HG03095 (cell line): Measurements from ENCODE around the gene CHP1.
"Not testable (repeated sequence)": the region's sequence is repeated elsewhere in the genome, so short reads cannot be mapped to it uniquely, and the experiment has no call there.

ENCODE experiments used
- ATAC-seq: cut with Tn5 transposase; IDR thresholded peaks from one replicate; pipeline ENCODE4 v1.9.1; 2021; ENCODE audit warnings: moderate library complexity; ENCODE audit not compliant: unreplicated experiment

CHP1 gene

GRCh38 chr15:41230650-41231421, at the start of gene CHP1, which contains the start of gene EXD1:
Gene CHP1 (plus strand): TSS chr15:41231268. CDS start chr15:41231383, 115 bp downstream.
Gene EXD1 (minus strand): TSS chr15:41230757. CDS start chr15:41226575, 4,182 bp downstream.
- peak; percentile 95 for ATAC-seq

GRCh38 chr15:41182266-41182665, 48.8 kb upstream of the CHP1 start:
- no peak for ATAC-seq

- no peak for ATAC-seq
Observed at GRCh38 chr15:41183581-41183980, 47.5 kb upstream of the CHP1 start.

- no peak for ATAC-seq
Observed at GRCh38 chr15:41194444-41194843, 36.6 kb upstream of the CHP1 start.

GRCh38 chr15:41199470-41199869, 31.6 kb upstream of the CHP1 start:
- ATAC-seq = no peak

DNA sequence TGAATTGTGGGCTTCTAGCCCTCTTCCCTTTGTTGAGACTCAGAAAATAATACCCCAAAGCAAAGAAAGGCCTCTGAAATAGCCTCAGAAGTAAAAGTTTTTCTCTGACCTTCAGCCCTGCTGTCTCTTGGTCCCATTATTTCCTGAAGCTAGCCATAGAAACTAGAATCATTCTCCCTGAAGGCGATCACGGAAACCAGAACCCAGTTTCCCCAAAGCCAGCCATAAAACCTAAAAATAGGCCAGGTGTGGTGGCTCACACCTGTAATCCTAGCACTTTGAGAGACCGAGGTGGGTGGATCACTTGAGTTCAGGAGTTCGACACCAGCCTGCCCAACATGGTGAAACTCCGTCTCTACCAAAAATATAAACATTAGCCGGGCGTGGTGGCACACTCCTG, 27.7 kb upstream of the CHP1 start:
- no peak for ATAC-seq

GRCh38 chr15:41205315-41205714, 25.8 kb upstream of the CHP1 start:
- ATAC-seq = no peak

DNA sequence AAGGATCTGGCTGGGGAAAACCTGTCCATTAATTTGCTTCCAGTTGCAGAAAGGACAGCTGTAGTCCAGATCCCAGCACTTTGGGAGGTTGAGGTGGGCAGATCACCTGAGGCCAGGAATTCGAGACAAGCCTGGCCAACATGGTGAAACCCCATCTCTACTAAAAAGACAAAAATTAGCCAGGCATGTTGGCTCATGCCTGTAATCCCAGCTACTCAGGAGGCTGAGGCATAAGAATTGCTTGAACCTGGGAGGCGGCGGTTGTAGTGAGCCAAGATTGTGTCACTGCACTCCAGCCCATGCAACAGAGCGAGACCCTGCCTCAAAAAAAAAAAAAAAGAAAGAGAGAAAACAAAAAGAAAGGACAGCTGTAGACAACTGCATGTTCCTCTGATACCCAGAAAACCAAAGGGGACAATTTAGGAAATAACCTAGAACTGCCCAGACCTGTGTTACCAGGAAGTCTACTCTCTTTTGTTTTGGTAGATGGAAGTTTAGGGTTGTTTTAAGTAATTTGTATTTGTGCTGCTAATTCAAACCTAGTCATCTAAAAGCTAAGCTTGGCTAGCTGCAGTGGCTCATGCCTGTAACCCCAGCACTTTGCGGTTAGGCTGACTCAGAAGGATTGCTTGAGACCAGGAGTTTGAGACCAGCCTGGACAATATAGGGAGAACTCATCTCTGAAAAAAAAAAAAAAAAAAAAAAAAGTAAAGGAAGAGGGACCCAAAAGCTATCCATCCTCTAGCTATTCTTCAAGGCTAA, 23.2 kb upstream of the CHP1 start:
- ATAC-seq = no peak

DNA sequence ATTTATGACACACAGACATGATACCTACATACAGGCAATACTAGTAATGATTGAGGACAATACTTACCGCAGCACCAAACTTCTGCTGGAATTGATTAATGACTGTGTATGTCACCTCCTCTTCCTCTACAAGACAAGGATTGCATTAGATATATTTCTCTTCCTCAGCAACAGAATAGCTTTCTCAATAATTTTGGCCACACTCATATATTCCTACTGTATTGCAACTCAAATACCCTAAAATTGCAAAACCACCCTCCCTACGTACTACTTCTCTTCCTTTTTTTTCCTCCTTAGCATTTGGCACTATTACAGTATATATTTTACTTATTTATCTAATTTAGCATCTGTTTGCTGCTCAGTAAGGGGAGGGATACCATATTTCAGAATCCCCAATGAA, 15.4 kb upstream of the CHP1 start:
- ATAC-seq = no peak

DNA sequence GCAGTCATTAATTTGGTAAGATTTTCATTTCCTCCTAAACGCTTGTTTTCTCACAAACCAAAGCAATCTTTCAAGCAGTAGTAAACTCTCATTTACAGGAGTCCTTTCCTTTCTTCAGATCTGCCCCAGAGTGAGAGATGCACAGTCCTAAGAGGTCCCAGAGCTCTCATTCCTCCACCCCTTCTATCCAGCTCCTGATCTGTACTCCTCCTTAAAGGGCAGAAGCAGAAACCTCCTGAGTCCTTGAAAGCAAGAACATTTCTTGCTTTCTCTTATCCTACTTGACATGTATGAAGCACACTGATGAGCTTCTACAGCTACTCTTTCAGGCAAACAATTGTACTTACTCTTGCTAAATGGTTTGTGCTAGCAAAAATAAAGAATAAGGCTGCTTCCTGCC, 12.2 kb upstream of the CHP1 start:
- no peak for ATAC-seq

GRCh38 chr15:41219381-41219780, 11.7 kb upstream of the CHP1 start:
- ATAC-seq = no peak

GRCh38 chr15:41230345-41230649, 771 bp upstream of the CHP1 start:
- no peak for ATAC-seq

GRCh38 chr15:41231422-41232226, 556 bp downstream of the CHP1 start:
- ATAC-seq = peak; percentile 36

DNA sequence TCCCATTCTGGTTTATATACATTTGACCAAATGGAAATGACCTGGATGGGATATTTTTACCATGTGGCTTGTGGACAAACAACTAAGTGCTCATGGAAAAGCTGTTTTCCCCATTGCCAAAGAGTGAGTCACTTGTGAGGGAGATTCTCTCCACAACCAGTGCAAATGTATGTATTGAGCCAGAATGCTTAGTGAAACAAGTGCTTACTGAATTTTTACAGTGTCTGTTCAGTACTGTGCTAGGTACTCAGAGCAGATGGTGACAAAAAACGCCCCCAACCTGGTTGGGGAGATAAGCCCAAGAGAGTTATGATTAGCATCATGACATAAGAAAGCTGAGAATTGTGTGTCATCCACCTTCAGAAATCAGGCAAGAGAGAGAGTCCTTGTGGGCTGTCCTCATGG, 2.3 kb downstream of the CHP1 start:
- no peak for ATAC-seq

DNA sequence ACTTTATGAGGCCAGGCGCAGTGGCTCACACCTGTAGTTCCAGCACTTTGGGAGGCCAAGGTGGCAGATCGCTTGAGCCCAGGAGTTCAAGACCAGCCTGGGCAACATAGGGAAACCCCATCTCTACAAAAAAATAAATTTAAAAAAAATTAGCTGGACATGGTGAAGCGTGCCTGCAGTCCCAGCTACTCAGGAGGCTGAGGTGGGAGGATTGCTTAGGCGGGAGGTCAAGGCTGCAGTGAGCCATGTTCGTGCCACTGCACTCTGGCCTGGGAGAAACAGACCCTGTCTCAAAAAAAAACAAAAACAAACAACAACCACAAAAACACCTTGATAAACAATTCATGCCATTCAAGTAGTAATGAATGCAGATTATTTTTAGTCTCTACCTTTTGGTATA, 4.2 kb downstream of the CHP1 start:
- ATAC-seq = not testable (repeated sequence)

DNA sequence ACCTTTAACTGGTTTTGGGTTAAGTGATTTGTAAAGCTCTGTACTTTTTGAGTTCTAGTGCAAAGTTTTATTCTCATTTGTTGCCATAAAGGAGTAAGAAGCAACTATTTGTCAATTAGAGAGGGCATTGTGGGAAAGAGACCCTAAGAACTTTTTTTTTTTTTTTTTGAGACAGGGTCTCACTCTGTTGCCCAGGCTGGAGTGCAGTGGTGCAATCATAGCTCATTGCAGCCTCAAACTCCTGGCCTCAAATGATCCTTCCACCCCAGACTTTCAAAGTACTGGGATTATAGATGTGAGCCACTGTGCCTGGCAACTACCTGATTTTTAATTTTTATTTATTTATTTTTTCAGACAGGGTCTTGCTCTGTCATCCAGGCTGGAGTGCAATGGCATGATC, 4.9 kb downstream of the CHP1 start:
- ATAC-seq = no peak

GRCh38 chr15:41238100-41238499, 7.0 kb downstream of the CHP1 start:
- no peak for ATAC-seq

- ATAC-seq = no peak
Observed at GRCh38 chr15:41241221-41241964, 10.3 kb downstream of the CHP1 start.

GRCh38 chr15:41250745-41251144, 19.7 kb downstream of the CHP1 start:
- ATAC-seq = not testable (repeated sequence)

DNA sequence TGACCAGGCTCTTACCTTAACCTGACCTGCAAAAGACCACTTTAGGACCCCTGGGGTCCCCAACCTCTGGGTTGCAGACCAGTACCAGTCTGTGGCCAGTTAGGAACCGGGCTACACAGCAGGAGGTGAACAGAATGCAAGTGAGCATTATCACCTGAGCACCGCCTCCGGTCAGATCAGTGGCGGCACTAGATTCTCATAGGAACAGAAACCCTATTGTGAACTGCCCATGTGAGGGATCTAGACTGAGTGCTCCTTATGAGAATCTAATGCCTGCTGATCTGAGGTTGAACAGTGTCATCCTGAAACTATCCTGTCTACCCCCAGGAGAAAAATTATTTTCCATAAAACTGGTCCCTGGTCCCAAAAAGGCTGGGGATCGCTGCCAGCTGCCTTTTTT, 20.3 kb downstream of the CHP1 start:
- ATAC-seq = no peak

- ATAC-seq = no peak
Observed at GRCh38 chr15:41254560-41254959, 23.5 kb downstream of the CHP1 start.
